CD4-positive, alpha-beta T cell treated with Interleukin-1 beta for 1 hour (primary cell): ENCODE data around the gene MLIP.
"Not testable (repeated sequence)": the region's sequence is repeated elsewhere in the genome, so short reads cannot be mapped to it uniquely, and the experiment has no call there.

Experiments used
- DNase-seq, 2 donors: peaks; one replicate each; pipeline ENCODE4 v3.0.0-alpha.2; 2020 to 2022

Gene MLIP

GRCh38 chr6:54232703-54233102 is 121.5 kb downstream of the MLIP start:
- DNase-seq: no peak

- DNase-seq: no peak
Observed at GRCh38 chr6:54234539-54234938, 123.3 kb downstream of the MLIP start.

- no peak for DNase-seq
Observed at GRCh38 chr6:54236984-54237383, 125.7 kb downstream of the MLIP start.

GRCh38 chr6:54238396-54238795 is 127.2 kb downstream of the MLIP start:
- DNase-seq: no peak

- no peak for DNase-seq
Observed at GRCh38 chr6:54243699-54244098, 132.5 kb downstream of the MLIP start.

- DNase-seq: no peak
Observed at GRCh38 chr6:54244430-54244829, 133.2 kb downstream of the MLIP start.

- DNase-seq: no peak
Observed at GRCh38 chr6:54245265-54245664, 134.0 kb downstream of the MLIP start.

GRCh38 chr6:54248319-54248718 is 137.1 kb downstream of the MLIP start:
- no peak for DNase-seq

- no peak for DNase-seq
Observed at GRCh38 chr6:54248994-54249393, 137.8 kb downstream of the MLIP start.

- not testable (repeated sequence) for DNase-seq
Observed at GRCh38 chr6:54249812-54250211, 138.6 kb downstream of the MLIP start.

- DNase-seq: no peak
Observed at GRCh38 chr6:54252496-54252895, 141.3 kb downstream of the MLIP start.

GRCh38 chr6:54252916-54253315 is 141.7 kb downstream of the MLIP start:
- no peak for DNase-seq

GRCh38 chr6:54254886-54255285 is 143.6 kb downstream of the MLIP start:
- no peak for DNase-seq

- DNase-seq: no peak
Observed at GRCh38 chr6:54255886-54256285, 144.6 kb downstream of the MLIP start.

GRCh38 chr6:54260025-54260424 is 148.8 kb downstream of the MLIP start:
- no peak for DNase-seq

- no peak for DNase-seq
Observed at GRCh38 chr6:54262499-54262898, 151.3 kb downstream of the MLIP start.

GRCh38 chr6:54262971-54263370 is 151.7 kb downstream of the MLIP start:
- DNase-seq: no peak

- no peak for DNase-seq
Observed at GRCh38 chr6:54264581-54265272, 153.5 kb downstream of the MLIP start.

GRCh38 chr6:54266400-54266923 is 155.2 kb downstream of the MLIP start:
- DNase-seq: no peak

- DNase-seq: no peak
Observed at GRCh38 chr6:54267798-54268197, 156.6 kb downstream of the MLIP start.

GRCh38 chr6:54273214-54273820 is 162.1 kb downstream of the MLIP start:
- no peak for DNase-seq

GRCh38 chr6:54274383-54274782 is 163.1 kb downstream of the MLIP start:
- no peak for DNase-seq

GRCh38 chr6:54282186-54282585 is 170.9 kb downstream of the MLIP start:
- no peak for DNase-seq

- DNase-seq: no peak
Observed at GRCh38 chr6:54284161-54284860, 173.1 kb downstream of the MLIP start.
